ENCODE measurements around the gene WWOX.

- TF ChIP-seq CTCF (IDR thresholded peaks at IDR 0.05) (no peak), POLR2A (IDR thresholded peaks at IDR 0.05) (no peak)
Measured at GRCh38 chr16:79110242-79110641, 1010.8 kb downstream of the WWOX start.

Data from right lobe of liver (tissue), 4 donors.